IMR-90 (cell line): ENCODE measurements around the gene ANKRD22. TPM values are rescaled to one million over a fixed set of nuclear protein-coding genes. Genes with fewer than 3 reads are reported as not detected.

Source experiments
- ATAC-seq: fragments of 200-7000 bp; cut with Tn5 transposase; 2 replicates; pipeline ENCODE4 v1.9.1; 2020; ENCODE audit warnings: low read depth, mild to moderate bottlenecking, moderate library complexity
- BruUV-seq: library from RNA; stranded (reverse); fragments of 400-500 nt; replicated peaks from 2 replicates; lab custom pipeline; 2021; lab: Mats Ljungman, UMichigan
- CTCF ChIA-PET: fragments of 300-600 bp; formaldehyde crosslinking; extraction: SDS; loops from one replicate; lab custom pipeline; 2021; ENCODE audit warnings: antibody characterized with exemption; lab: Yijun Ruan, JAX
- POLR2A ChIA-PET: fragments of 300-600 bp; sonication (Branson Sonifier 250); formaldehyde crosslinking; loops from one replicate; lab custom pipeline; 2022; ENCODE audit warnings: antibody characterized with exemption; ENCODE audit not compliant: unreplicated experiment; lab: Charles Lee
- DNase-seq: peaks from one replicate; pipeline ENCODE4 v3.0.0; 2013
- H2AFZ ChIP-seq: replicated peaks from 2 replicates; pipeline ENCODE3; 2013; ENCODE audit warnings: low read length, mild to moderate bottlenecking; ENCODE audit not compliant: poor library complexity
- H2AK5ac ChIP-seq: 2 replicates; pipeline ENCODE4 v1.6.1; 2013; ENCODE audit warnings: low read depth, low read length, inconsistent platforms
- H2AK9ac ChIP-seq: replicated peaks from 2 replicates; pipeline ENCODE3; 2013; ENCODE audit warnings: mild to moderate bottlenecking, low read depth, low read length, moderate library complexity; ENCODE audit not compliant: poor library complexity
- H2BK120ac ChIP-seq: 2 replicates; pipeline ENCODE4 v1.6.1; 2013; ENCODE audit warnings: low read depth, low read length, inconsistent platforms
- H2BK15ac ChIP-seq: 3 replicates; pipeline ENCODE4 v1.6.1; 2013; ENCODE audit warnings: low read depth, low read length, inconsistent platforms
- H2BK20ac ChIP-seq: 2 replicates; pipeline ENCODE4 v1.6.1; 2013; ENCODE audit warnings: low read depth, mild to moderate bottlenecking, inconsistent platforms, low read length, moderate library complexity
- H2BK5ac ChIP-seq: 2 replicates; pipeline ENCODE4 v1.6.1; 2013; ENCODE audit warnings: mild to moderate bottlenecking, low read depth, low read length, inconsistent platforms; ENCODE audit not compliant: poor library complexity, severe bottlenecking
- H3K14ac ChIP-seq: replicated peaks from 2 replicates; pipeline ENCODE4 v1.6.1; 2013; ENCODE audit warnings: low read depth, low read length, inconsistent platforms
- H3K18ac ChIP-seq: 2 replicates; pipeline ENCODE4 v1.6.1; 2013; ENCODE audit warnings: low read depth, low read length, control low read depth
- H3K23ac ChIP-seq: 2 replicates; pipeline ENCODE4 v1.6.1; 2013; ENCODE audit warnings: low read depth, low read length, inconsistent platforms
- H3K27ac ChIP-seq: 2 replicates; pipeline ENCODE4 v1.5.1; 2013; ENCODE audit warnings: mild to moderate bottlenecking, control low read depth, low read length; ENCODE audit not compliant: insufficient read depth
- H3K27me3 ChIP-seq: 2 replicates; pipeline ENCODE4 v1.6.1; 2013; ENCODE audit warnings: low read length; ENCODE audit not compliant: control insufficient read depth, insufficient read depth
- H3K36me3 ChIP-seq: 2 replicates; pipeline ENCODE4 v1.6.1; 2013; ENCODE audit warnings: low read length, mixed read lengths; ENCODE audit not compliant: control insufficient read depth, insufficient read depth
- H3K4ac ChIP-seq: 2 replicates; pipeline ENCODE4 v1.6.1; 2013; ENCODE audit warnings: low read depth, low read length, inconsistent platforms
- H3K4me1 ChIP-seq: 2 replicates; pipeline ENCODE4 v1.6.1; 2013; ENCODE audit warnings: low read length, mixed read lengths; ENCODE audit not compliant: control insufficient read depth, insufficient read depth
- H3K4me2 ChIP-seq: 2 replicates; pipeline ENCODE4 v1.6.1; 2013; ENCODE audit warnings: low read depth, mild to moderate bottlenecking, control low read depth, low read length, moderate library complexity
- H3K4me3 ChIP-seq: 2 replicates; pipeline ENCODE4 v1.5.1; 2013; ENCODE audit warnings: low read depth, mild to moderate bottlenecking, control low read depth, low read length, moderate library complexity; ENCODE audit not compliant: insufficient read depth
- H3K56ac ChIP-seq: 2 replicates; pipeline ENCODE4 v1.6.1; 2013; ENCODE audit warnings: low read length, inconsistent platforms; ENCODE audit not compliant: insufficient read depth; ENCODE audit errors: extremely low read depth
- H3K79me1 ChIP-seq, 2 experiments: 2 replicates each; pipeline ENCODE4 v1.6.1; 2013; ENCODE audit warnings: low read length in 2 of 2, inconsistent platforms in 1 of 2, low read depth in 1 of 2
- H3K9ac ChIP-seq: 2 replicates; pipeline ENCODE4 v1.6.1; 2013; ENCODE audit warnings: low read depth, low read length, control low read depth
- H3K9me1 ChIP-seq: 2 replicates; pipeline ENCODE4 v1.6.1; 2013; ENCODE audit warnings: low read length, inconsistent platforms; ENCODE audit not compliant: insufficient read depth
- H3K9me3 ChIP-seq: 2 replicates; pipeline ENCODE4 v1.6.1; 2013; ENCODE audit warnings: low read length; ENCODE audit not compliant: control insufficient read depth, insufficient read depth
- H4K20me1 ChIP-seq: 2 replicates; pipeline ENCODE4 v1.6.1; 2013; ENCODE audit warnings: low read length, inconsistent platforms; ENCODE audit not compliant: insufficient read depth
- H4K5ac ChIP-seq: 2 replicates; pipeline ENCODE4 v1.6.1; 2013; ENCODE audit warnings: mild to moderate bottlenecking, low read depth, low read length, control low read depth
- H4K8ac ChIP-seq, 2 experiments: 2 replicates each; pipeline ENCODE4 v1.6.1; 2013; ENCODE audit warnings: low read depth in 2 of 2, low read length in 2 of 2, control low read depth in 1 of 2, inconsistent platforms in 1 of 2
- H4K91ac ChIP-seq: 2 replicates; pipeline ENCODE4 v1.6.1; 2013; ENCODE audit warnings: low read depth, low read length, inconsistent platforms; ENCODE audit not compliant: insufficient read depth
- MXI1 ChIP-seq: IDR thresholded peaks from 2 replicates; pipeline ENCODE4 v1.6.1; 2012; ENCODE audit warnings: low read depth, mild to moderate bottlenecking, low read length, moderate library complexity, borderline replicate concordance
- POLR2A ChIP-seq: IDR thresholded peaks from 2 replicates; pipeline ENCODE4 v1.6.1; 2012; ENCODE audit warnings: mild to moderate bottlenecking, low read depth, low read length
- dilution Hi-C: fragments of 300-500 bp; cut with HindIII; formaldehyde crosslinking; loops from one replicate; pipeline ENCODE4 v1.14.3; 2018; ENCODE audit warnings: low sequenced_read_pairs; ENCODE audit not compliant: unreplicated experiment
- in situ Hi-C: fragments of 300-500 bp; cut with MboI; formaldehyde crosslinking; loops from 3 replicates; pipeline ENCODE4 v1.14.3; 2019; ENCODE audit warnings: low sequenced_read_pairs, inconsistent platforms, mixed read lengths
- intact Hi-C: fragments of 100-400 bp; cut with micrococcal nuclease; formaldehyde crosslinking; loops from 2 replicates; pipeline ENCODE4 v1.10.0; 2022
- polyA plus RNA-seq, 3 experiments: library from polyadenylated mRNA; depleted of rRNA; stranded (reverse); fragments of >200 nt; gene quantifications; 2 replicates each; pipeline ENCODE4 v1.2.3, GENCODE V29; 2012; ENCODE audit warnings: low replicate concordance in 1 of 3
- total RNA-seq: library from RNA; depleted of rRNA; stranded (reverse); fragments of >200 nt; gene quantifications from 2 replicates; pipeline ENCODE4 v1.2.3, GENCODE V29; 2012

Gene ANKRD22
- total and polyA plus RNA-seq, 2 of the 4 experiments (the other 2 are of a cell fraction), result not detected

DNA sequence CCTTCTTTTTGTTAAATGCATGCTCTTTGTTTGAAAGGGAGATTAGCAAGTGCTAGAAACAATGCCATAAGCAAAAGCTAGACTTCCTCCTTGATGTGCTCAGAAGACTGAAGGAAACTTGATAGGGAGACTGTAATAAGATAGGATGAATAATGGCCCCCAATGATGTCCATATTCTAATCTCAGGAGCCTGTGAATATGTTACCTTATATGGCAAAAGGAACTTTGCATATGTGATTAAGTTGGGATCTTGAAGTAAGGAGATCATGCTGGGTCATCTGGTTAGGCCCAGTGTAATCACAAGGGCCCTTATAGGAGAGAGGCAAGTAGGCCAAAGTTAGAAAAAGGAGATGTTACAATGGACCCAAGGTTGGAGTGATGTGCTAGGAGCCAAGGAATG lies 62.7 kb downstream of the ANKRD22 start:
- ChIA-PET CTCF (interaction anchor here (1.2 kb wide), 1 partner anchor 8 kb away, joined by 3 read pairs; no protein-coding TSS in a partner anchor), POLR2A (no interaction called here)
- Histone ChIP-seq H2BK20ac (no peak overlapping the region), H4K5ac (no peak overlapping the region), H3K4me1 (peaks cover 1% of the 10 kb centered on the region; the same call in 1 of the 2 replicates), H3K4me2 (no peak overlapping the region), H3K9me1 (0 out of 2 replicates have a peak, but pooled peaks cover 5% of the 10 kb centered on the region), H3K18ac (no peak overlapping the region), H4K91ac (no peak overlapping the region), H2BK15ac (no peak overlapping the region), H3K9me3 (no peaks in the 10 kb centered on the region), H3K36me3 (no peaks in the 10 kb centered on the region), H3K4ac (no peak overlapping the region), H3K9ac (no peak overlapping the region), H3K27me3 (peaks cover 1% of the 10 kb centered on the region; the same call in 1 of the 2 replicates), H3K56ac (no peak overlapping the region), H4K20me1 (no peaks in the 10 kb centered on the region), H2BK5ac (no peak overlapping the region), H2AFZ (no peak overlapping the region), H4K8ac (no peak overlapping the region), H3K23ac (no peak overlapping the region), H3K14ac (no peak overlapping the region), H2AK5ac (no peak overlapping the region), H2BK120ac (no peak overlapping the region), H3K4me3 (no peak overlapping the region), H2AK9ac (no peak overlapping the region), H3K27ac (no peak overlapping the region), H3K79me1 (no peaks in the 10 kb centered on the region)
- no peak for DNase-seq
- dilution Hi-C loops, result no loop called here
- in situ Hi-C loops, result no loop called here
- BruUV-seq, result no TSS peak
- intact Hi-C loops, result no loop called here
- no peak for ATAC-seq
- no peak for TF ChIP-seq POLR2A
- no peak for TF ChIP-seq MXI1
